Activated CD8-positive, alpha-beta memory T cell treated with anti-CD3 and anti-CD28 coated beads for 1 hour (primary cell): ENCODE measurements around the gene DVL2.
"Not testable (repeated sequence)": the region's sequence is repeated elsewhere in the genome, so short reads cannot be mapped to it uniquely, and the experiment has no call there.

Source experiments
- DNase-seq, 2 donors: peaks; one replicate each; pipeline ENCODE4 v3.0.0-alpha.2; 2020; ENCODE audit warnings: low read depth in 1 of 2; ENCODE audit errors: extremely low read depth in 1 of 2

DVL2 gene

DNA sequence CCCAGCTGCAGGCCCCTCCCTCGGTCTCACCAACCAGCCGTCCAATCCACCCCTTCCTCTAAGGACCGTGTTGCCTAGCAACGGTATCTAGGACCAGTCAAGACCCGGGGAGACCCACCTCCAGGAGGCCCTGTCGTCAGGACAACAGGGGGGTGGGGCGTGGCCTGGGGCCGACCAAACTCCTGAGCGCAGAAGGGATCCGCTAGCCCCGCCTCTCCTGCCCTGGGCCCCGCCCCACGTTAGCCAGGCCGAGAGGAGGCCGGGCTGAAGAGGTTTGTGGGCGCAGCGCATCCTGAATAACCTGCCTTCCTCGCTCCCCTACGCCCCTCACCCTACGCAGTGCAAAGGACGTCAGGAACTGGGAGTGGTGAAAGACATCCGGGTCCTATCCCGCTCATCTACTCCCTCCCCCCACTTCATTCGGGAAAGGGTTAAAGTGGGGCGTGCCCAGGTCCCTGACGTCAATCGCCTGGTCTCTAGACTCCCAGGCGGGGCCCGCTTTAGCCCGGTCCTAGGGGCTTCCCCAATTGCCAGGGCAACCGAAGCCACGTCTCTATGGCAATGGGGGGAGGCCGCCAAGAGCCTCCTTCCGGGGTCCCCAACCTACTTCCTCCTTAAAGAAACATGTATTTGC, 29.4 kb downstream of the DVL2 start:
- DNase-seq: peak; percentile 87 to 95

DNA sequence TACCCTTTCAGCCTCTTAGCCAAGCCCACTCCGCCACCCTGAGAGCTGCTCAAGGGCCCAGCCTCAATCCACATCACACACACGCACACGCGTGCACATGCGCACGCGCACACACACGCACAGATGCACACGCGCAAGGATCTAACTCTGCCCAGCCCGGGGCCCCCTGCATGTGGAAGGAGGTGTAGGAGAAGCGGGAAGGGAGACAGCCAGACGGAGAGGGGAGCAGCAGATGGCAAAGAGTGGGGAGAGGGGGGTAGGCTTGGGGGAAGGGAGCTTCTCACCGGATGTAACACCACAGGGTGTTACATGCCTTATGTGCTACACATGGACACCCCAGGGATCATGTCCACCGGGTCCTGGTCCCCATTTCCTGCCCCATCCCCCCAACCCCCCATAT, 30.0 kb downstream of the DVL2 start:
- no peak for DNase-seq

DNA sequence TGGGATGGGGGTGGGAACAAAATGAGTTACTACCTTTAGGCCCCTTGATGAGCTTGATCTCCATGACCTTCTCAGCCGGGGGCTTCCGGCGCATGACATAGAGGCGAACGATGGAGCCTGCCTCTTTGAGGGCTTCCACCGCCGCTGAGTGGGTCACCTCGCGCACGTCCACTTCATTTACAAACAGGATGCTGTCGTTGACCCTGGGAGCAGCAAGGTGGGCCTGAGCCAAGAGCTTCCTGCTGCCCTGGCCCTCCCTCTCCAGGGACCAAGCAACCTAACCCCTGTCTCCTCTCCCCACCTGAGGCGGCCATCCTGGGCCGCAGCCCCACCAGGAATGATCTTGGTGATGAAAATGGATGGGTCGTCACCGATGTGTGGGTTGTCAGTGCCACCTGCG, 30.9 kb downstream of the DVL2 start:
- DNase-seq: no peak

DNA sequence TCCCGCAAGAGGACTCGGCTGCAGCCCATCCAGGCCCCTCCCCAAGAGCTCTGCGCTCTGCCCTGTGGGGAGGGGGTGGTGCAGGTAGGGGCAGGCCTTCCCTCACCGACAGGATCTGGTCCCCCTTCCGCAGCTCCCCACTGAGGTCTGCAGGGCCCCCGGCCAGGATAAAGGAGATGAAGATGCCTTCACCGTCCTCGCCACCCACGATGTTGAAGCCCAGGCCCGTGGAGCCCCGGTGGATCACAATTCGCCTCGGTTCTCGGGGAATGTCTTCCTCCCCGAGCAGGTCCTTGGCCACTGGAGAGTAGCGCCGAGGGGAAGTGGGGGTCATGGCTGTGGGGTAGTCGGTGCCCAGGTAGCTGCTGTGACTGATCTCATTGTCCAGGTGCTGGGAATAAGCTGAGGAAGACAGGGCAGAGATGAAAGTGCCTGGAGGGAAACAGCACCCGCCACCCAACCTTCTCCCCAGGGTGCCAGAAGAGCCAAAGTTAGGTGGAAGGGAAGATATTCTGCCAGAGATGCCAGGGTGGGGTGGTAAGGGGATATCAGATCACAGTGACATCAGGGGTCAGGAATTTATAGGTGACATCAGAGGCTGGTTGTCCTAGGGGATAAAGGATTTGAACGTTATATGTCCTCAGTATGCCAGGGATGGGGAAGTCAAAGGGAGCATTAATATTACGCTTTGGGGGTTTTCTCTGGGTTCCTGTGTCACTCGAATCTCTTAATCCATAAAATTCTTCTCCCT, 37.5 kb downstream of the DVL2 start:
- DNase-seq: no peak

DNA sequence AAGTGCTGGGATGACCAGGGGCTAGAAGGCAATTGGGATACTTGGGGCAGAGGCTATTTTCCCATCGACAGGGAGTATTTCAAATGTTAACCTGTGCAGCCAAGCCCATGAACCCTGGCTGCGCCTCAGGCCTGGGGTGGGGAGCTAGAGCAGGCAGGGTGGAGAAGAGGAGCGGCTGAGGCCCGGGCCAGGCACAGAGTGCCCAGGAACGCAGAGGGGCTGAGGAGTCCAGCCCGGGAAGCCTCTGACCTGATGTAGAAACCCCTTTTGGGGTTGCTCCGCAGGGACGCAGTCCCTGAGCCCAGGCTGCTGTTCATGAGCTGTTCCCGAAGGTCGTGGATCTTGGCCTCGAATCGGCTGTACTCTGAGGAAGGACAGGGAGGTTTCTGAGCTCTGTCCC, 38.3 kb downstream of the DVL2 start:
- no peak for DNase-seq

DNA sequence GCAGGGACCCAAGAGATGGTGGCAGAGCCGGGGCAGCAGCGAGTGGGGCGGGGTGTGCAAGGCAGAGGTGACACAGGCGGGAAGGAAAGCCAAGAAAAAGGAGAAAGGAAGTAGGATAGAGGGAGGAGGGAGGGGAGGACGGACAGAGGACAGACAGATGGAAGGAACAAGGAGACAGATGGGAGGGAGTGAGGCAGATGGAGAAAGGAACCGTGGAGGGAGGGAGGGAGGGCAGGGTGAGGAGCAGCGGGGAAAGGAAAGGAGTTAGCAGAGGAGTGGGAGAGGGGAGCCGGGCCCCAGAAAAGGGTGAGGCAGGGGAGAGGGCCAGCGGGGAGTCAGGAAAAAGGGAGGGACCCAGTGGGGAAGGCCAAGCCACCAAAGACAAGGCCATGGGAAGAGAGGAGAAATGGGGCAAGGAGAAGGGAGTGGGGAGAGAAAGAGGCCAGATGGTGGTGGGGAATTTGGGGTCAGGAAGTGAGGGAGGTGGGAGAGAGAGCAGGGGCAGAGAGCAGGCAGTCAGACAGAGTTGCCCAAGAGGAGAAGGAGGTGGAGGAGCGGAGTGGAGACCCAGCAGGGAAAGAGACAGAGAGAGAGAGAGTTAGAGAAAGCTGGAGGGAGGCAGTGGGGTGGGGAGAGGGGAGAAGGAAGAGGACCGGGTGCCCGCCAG, 41.9 kb downstream of the DVL2 start:
- DNase-seq: no peak

DNA sequence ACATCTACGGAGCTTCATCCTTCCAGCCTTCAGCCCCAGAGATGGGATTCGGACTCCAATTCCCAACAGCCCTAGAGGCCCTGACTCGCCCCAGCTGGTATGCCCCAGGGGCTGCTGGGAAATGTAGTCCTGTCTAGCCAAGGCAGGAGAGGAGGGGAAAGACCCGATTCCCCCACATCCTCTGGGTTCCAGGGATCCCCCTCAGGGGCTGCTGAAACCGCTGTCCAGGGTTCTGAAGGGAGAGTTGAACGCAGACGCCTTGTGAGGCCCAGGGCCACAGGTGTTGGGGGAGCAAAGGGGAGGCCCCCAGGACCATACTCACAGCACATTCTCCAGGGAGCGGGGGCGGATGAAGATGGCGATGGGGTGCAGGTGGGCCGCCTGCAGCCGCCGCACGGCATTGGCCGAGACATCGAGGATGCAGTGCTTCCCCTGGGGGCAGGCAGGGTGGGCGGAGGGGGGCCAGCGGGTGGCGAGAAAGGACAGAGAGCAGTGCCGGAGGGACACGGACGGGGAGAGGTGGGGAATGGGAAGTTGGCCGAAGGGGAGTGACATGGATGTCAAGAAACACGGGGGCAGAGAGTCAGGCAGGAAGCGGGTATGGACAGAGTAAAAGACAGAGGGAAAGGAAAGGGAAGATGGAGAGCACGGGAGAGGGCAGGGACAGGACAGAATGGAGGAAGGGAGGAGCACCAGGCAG, 42.6 kb downstream of the DVL2 start:
- no peak for DNase-seq

DNA sequence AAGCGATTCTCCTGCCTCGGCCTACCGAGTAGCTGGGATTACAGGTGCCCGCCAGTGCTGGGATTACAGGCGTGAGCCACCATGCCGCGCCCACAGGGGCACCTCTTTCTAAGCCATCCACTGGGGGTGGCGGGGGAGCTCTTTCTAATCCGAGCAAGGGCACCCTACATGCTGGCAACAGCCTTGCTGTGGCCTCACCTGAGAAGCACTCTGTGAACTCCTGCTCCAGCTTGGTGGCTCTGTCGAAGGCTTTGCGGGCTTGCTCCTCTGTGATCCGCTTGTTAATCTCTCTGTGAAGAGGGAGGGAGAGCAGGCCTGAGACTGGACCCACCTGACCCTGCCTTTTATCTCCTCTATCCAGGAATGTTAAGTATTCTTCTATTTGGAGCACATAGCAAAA, 43.2 kb downstream of the DVL2 start:
- no peak for DNase-seq

DNA sequence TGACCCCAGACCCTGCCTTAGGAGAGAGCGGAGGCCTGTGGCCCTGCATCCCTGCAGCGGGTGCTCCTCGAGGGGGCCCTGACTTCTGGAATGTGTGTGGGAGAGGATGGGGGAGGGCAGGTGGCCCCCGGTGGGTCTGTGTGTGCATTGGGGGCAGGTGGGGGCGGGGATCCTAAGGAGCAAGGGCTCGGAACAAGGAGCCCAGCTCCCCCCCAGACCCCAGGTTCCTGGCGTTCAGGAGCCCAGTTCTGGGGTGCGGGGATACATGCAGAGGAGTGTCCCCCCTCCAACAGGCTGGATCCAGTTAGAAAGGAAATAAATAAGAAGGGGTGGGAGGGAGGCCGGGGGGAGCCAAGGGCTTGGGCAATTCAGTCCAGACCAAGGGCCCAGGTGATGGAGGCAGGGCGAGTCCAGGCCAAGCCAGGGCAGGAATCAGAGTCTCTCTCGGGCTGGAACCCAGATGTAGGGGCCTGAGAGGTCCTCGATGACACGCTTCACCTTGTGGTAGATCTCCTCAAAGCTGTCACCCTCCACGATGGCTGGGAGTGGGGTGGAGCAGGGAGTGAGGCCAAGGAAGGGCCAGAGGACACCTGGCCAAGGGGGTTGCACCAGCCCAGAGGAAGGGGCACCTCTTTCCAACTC, 43.9 kb downstream of the DVL2 start:
- no peak for DNase-seq

DNA sequence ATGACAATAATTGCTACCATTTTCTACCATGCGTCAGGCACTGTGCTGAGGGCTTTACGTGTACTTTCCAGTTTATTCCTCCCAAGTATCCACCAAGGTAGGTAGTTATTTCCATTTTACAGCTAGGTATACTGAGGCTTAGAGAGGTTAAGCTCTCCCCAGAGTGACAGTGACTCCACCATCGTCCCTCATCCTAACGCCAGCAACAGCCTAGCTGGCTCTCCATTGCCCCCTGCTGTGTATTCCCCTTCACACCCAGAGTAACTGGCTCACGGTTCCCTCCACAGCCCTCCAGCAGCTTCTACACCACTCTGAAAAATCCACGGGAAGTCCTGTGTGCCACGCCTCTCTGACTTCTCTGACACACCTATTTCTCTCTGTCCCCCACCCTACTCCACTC, 48.1 kb downstream of the DVL2 start:
- DNase-seq: no peak

DNA sequence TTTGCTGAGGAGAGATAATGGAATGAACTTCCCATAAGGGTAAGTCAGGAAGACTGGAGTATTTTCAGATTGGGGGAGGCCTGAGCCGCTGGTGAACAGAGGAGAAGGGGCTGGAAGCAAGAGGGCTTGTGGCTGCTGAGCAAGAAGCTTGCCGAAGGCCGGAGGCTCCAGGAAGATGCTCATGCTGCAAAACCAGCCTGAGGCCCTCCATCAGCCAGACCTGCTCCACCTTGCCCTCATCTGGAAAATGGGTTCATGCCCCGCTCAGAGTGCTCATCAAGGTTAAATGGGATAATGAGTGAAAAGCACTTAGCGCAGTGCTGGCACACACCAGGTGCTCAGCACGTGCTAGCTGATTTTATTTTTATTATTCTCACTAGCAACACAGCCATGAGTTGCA, 49.7 kb downstream of the DVL2 start:
- DNase-seq: no peak

DNA sequence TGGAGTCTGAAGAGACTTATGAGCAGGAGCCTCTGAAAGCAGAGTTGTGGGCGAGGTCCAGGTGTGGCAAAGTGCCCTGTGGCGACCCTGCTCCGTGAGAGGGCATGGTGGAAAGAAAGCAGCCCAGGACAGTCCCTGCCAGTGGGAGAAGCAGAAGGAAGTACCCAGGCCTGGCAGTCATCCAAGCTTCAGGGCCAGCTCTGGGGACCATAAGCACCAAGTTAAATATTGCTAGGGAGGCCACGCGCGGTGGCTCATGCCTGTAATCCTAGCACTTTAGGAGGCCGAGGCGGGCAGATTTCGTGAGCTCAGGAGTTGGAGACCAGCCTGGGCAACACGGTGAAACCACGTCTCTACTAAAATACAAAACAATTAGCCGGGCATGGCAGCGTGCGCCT, 50.2 kb downstream of the DVL2 start:
- no peak for DNase-seq

DNA sequence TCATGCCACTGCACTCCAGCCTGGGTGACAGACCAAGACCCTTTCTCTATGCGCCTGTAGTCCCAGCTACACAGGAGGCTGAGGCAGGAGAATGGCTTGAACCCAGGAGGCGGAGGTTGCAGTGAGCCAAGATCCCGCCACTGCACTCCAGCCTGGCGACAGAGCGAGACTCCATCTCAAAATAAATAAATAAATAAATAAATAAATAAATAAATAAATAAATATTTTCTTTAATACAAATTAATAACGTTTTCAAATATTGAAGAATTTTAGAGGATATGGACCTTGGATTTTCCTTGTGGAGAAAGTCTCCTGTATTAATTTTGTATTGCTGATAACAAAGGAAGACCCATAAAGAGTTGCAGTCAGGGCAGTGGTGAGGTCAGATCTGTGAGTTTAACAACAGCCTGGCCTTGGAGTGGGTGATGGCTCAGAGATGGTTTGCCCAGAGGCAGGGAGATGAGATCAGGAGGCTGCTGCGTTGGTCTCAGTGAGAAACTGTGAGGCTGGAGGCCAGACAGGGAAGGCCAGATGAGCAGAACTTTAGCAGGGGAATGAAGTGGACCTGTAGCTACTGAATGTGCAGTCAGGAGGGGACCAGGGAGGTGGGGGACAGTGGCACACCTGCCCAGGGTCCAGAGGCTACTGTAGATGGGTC, 50.8 kb downstream of the DVL2 start:
- no peak for DNase-seq

DNA sequence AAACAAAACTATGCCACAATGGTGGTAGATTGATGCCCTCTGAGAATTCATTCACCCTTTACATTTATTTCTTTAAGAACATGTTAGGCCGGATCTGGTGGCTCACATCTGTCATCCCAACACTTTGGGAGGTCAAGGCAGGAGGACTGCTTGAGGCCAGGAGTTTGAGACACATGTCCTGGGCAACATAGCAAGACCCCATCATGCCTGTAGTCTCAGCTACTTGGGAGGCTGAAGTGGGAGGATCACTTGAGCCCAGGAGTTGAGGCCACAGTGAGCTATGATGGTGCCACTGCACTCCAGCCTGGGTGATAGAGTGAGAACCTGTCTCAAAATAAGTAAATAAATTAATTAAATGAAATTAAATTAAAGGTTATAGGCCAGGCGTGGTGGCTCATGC, 52.2 kb downstream of the DVL2 start:
- DNase-seq: not testable (repeated sequence)

DNA sequence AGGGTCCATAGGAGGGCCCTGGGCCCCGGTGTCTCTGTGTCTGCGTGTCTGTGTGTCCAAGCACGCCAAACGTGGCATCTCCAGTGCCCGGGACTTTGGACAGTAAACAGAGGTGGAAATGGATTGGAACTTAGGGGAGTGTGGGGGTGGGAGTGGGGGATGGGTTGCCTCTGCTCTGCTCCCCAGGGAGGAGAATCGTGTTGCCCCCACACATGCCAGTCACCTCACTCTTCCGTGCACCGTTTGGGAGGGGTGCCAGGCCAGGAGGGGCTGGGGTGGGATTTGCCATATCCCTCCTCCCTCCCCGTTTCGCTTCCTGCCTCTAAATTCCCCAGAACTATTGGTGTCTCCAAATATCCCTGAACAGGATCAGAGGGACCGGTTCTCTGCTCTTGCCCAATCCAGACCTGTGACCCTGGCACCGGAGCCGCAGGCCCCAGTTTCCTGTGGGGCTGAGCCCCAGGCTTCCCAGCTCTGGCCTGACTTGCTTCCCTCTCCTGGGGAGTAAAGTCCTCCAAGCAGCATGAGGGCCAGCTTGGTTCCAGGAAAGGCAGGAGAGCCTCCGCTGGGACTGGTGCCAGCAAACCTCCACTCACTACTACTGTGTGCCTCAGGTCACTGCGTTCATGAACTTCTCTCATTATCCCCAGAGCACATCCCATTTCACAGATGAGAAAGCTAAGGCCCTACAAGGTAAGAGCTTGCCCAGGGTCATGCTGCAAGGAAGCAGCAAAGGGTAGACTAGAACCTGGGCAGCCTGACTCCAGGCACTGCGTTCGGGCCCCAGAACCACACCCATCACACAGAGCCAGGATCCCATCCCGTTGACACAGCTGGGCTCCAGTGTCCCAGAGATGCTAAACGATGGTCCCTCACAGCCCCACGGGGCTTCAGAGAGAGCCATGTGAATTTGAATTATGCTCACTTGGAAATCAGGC, 54.7 kb downstream of the DVL2 start, which contains the start of gene ASGR1:
ASGR1 (minus strand) TSS at position 54 of the 938 bp plus-strand sequence. CDS start 807 bp downstream, outside the sequence.
- no peak for DNase-seq

DNA sequence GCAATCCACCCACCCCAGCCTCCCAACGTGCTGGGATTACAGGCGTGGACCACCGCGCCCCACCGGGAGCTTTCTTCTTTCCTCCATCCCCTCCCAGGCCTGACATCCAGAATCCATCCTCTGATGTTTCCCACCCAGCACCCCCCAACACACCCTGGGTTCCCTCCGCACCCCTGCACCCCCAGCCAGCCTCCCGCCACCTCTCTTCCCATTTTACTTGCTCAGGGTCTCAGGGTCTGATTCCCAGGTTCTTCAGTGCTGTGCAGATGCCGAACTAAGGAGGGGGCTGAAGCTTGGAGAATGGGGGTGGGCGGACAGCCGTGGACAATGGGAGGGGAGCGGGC, 55.4 kb downstream of the DVL2 start:
- no peak for DNase-seq

DNA sequence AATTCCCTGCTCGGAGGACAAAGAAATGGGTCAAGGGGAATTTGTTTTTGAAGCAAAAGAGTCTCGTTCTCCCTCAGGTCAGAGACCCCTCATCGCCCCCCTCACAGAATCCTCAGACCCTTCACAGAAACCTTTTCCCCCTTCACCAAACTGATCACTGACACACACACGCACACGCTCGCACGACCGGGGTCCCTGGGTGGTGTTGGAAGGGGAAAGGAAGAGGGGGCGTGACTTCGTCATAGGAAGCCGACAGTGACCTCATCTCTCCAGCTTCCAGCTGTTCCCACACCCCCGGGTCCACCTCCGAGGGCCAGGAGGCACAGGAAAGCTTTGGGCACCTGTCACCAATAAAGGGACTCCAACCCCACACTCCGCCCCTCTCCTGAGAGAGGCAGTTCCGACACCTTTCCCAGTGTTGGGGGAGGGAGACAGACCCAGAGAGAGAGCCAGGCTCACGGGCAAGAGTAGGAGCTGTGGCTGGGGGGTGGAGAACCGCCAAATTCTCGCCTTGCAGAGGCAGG, 56.3 kb downstream of the DVL2 start:
- no peak for DNase-seq

DNA sequence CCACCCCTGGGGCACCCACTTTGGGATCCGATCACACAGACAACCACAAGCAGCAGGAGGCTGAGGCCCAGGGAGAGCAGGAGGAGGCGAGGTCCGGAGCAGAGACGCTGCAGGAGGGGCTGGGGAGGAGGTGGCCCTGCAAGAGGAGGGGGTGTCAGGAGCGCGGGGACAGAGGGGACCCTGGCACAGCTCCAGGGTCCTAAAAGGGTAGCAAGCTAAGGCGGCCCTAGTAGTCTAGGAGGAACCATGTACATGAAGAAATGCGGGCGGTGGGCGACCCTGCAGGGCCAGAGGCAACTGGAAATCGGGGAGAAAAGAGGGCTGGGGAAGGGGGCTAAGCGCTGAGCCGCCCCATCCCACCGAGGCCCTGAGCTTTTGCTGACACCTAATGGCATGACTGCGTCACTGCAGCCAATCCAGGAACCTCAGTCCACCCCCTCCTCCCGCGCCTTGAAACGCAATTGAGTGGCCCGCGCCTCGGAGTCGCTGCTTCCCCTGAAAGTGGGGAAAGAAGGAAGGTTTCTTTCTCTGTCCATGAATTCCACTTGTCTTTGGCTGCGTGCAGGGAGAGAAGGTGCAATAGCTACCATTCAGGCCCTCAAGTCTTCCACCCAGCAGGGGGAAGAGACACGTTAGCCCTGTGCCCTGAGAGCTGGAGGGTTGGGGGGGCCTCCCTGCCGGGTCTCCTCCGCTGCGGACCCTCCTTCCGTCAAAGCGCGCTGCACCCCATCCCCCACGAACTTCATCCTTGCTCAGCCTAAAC, 56.9 kb downstream of the DVL2 start:
- DNase-seq: peak; percentile 14 to 35

DNA sequence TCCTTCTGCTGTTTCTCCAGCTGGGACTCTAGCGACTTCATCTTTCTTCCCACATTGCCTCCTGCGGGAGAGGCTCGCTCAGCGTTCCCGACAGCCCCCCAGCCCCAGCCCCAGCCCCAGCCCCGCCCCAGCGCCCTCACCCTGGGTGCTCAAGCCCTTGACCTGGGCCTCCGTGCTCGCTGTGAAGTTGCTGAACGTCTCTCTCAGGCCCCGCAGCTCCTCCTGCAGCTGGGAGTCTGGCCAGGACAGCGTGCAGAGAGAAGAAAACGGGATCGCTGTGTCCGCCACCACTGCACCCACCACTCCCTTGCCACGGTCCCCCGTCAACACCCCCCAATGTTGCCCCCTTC, 57.5 kb downstream of the DVL2 start:
- DNase-seq: no peak
